IMR-90 (cell line): ENCODE results near the gene ALOXE3. TPM values are rescaled to one million over a fixed set of nuclear protein-coding genes. Genes with fewer than 3 reads are reported as not detected.

Experiments used
- ATAC-seq: fragments of 200-7000 bp; cut with Tn5 transposase; 2 replicates; pipeline ENCODE4 v1.9.1; 2020; ENCODE audit warnings: low read depth, mild to moderate bottlenecking, moderate library complexity
- BruUV-seq: library from RNA; stranded (reverse); fragments of 400-500 nt; replicated peaks from 2 replicates; lab custom pipeline; 2021; lab: Mats Ljungman, UMichigan
- CTCF ChIA-PET: fragments of 300-600 bp; formaldehyde crosslinking; extraction: SDS; loops from one replicate; lab custom pipeline; 2021; ENCODE audit warnings: antibody characterized with exemption; lab: Yijun Ruan, JAX
- POLR2A ChIA-PET: fragments of 300-600 bp; sonication (Branson Sonifier 250); formaldehyde crosslinking; loops from one replicate; lab custom pipeline; 2022; ENCODE audit warnings: antibody characterized with exemption; ENCODE audit not compliant: unreplicated experiment; lab: Charles Lee
- DNase-seq: peaks from one replicate; pipeline ENCODE4 v3.0.0; 2013
- H2AFZ ChIP-seq: replicated peaks from 2 replicates; pipeline ENCODE3; 2013; ENCODE audit warnings: low read length, mild to moderate bottlenecking; ENCODE audit not compliant: poor library complexity
- H2AK5ac ChIP-seq: 2 replicates; pipeline ENCODE4 v1.6.1; 2013; ENCODE audit warnings: low read depth, low read length, inconsistent platforms
- H2AK9ac ChIP-seq: replicated peaks from 2 replicates; pipeline ENCODE3; 2013; ENCODE audit warnings: mild to moderate bottlenecking, low read depth, low read length, moderate library complexity; ENCODE audit not compliant: poor library complexity
- H2BK120ac ChIP-seq: 2 replicates; pipeline ENCODE4 v1.6.1; 2013; ENCODE audit warnings: low read depth, low read length, inconsistent platforms
- H2BK15ac ChIP-seq: 3 replicates; pipeline ENCODE4 v1.6.1; 2013; ENCODE audit warnings: low read depth, low read length, inconsistent platforms
- H2BK20ac ChIP-seq: 2 replicates; pipeline ENCODE4 v1.6.1; 2013; ENCODE audit warnings: low read depth, mild to moderate bottlenecking, inconsistent platforms, low read length, moderate library complexity
- H2BK5ac ChIP-seq: 2 replicates; pipeline ENCODE4 v1.6.1; 2013; ENCODE audit warnings: mild to moderate bottlenecking, low read depth, low read length, inconsistent platforms; ENCODE audit not compliant: poor library complexity, severe bottlenecking
- H3K14ac ChIP-seq: replicated peaks from 2 replicates; pipeline ENCODE4 v1.6.1; 2013; ENCODE audit warnings: low read depth, low read length, inconsistent platforms
- H3K18ac ChIP-seq: 2 replicates; pipeline ENCODE4 v1.6.1; 2013; ENCODE audit warnings: low read depth, low read length, control low read depth
- H3K23ac ChIP-seq: 2 replicates; pipeline ENCODE4 v1.6.1; 2013; ENCODE audit warnings: low read depth, low read length, inconsistent platforms
- H3K27ac ChIP-seq: 2 replicates; pipeline ENCODE4 v1.5.1; 2013; ENCODE audit warnings: mild to moderate bottlenecking, control low read depth, low read length; ENCODE audit not compliant: insufficient read depth
- H3K27me3 ChIP-seq: 2 replicates; pipeline ENCODE4 v1.6.1; 2013; ENCODE audit warnings: low read length; ENCODE audit not compliant: control insufficient read depth, insufficient read depth
- H3K36me3 ChIP-seq: 2 replicates; pipeline ENCODE4 v1.6.1; 2013; ENCODE audit warnings: low read length, mixed read lengths; ENCODE audit not compliant: control insufficient read depth, insufficient read depth
- H3K4ac ChIP-seq: 2 replicates; pipeline ENCODE4 v1.6.1; 2013; ENCODE audit warnings: low read depth, low read length, inconsistent platforms
- H3K4me1 ChIP-seq: 2 replicates; pipeline ENCODE4 v1.6.1; 2013; ENCODE audit warnings: low read length, mixed read lengths; ENCODE audit not compliant: control insufficient read depth, insufficient read depth
- H3K4me2 ChIP-seq: 2 replicates; pipeline ENCODE4 v1.6.1; 2013; ENCODE audit warnings: low read depth, mild to moderate bottlenecking, control low read depth, low read length, moderate library complexity
- H3K4me3 ChIP-seq: 2 replicates; pipeline ENCODE4 v1.5.1; 2013; ENCODE audit warnings: low read depth, mild to moderate bottlenecking, control low read depth, low read length, moderate library complexity; ENCODE audit not compliant: insufficient read depth
- H3K56ac ChIP-seq: 2 replicates; pipeline ENCODE4 v1.6.1; 2013; ENCODE audit warnings: low read length, inconsistent platforms; ENCODE audit not compliant: insufficient read depth; ENCODE audit errors: extremely low read depth
- H3K79me1 ChIP-seq, 2 experiments: 2 replicates each; pipeline ENCODE4 v1.6.1; 2013; ENCODE audit warnings: low read length in 2 of 2, inconsistent platforms in 1 of 2, low read depth in 1 of 2
- H3K9ac ChIP-seq: 2 replicates; pipeline ENCODE4 v1.6.1; 2013; ENCODE audit warnings: low read depth, low read length, control low read depth
- H3K9me1 ChIP-seq: 2 replicates; pipeline ENCODE4 v1.6.1; 2013; ENCODE audit warnings: low read length, inconsistent platforms; ENCODE audit not compliant: insufficient read depth
- H3K9me3 ChIP-seq: 2 replicates; pipeline ENCODE4 v1.6.1; 2013; ENCODE audit warnings: low read length; ENCODE audit not compliant: control insufficient read depth, insufficient read depth
- H4K20me1 ChIP-seq: 2 replicates; pipeline ENCODE4 v1.6.1; 2013; ENCODE audit warnings: low read length, inconsistent platforms; ENCODE audit not compliant: insufficient read depth
- H4K5ac ChIP-seq: 2 replicates; pipeline ENCODE4 v1.6.1; 2013; ENCODE audit warnings: mild to moderate bottlenecking, low read depth, low read length, control low read depth
- H4K8ac ChIP-seq, 2 experiments: 2 replicates each; pipeline ENCODE4 v1.6.1; 2013; ENCODE audit warnings: low read depth in 2 of 2, low read length in 2 of 2, control low read depth in 1 of 2, inconsistent platforms in 1 of 2
- H4K91ac ChIP-seq: 2 replicates; pipeline ENCODE4 v1.6.1; 2013; ENCODE audit warnings: low read depth, low read length, inconsistent platforms; ENCODE audit not compliant: insufficient read depth
- BHLHE40 ChIP-seq: fragments of 150-350 bp; IDR thresholded peaks from 2 replicates; pipeline ENCODE4 v1.6.1; 2016; ENCODE audit warnings: mild to moderate bottlenecking, low read depth, low read length
- CEBPB ChIP-seq: IDR thresholded peaks from 2 replicates; pipeline ENCODE4 v1.6.1; 2012; ENCODE audit warnings: low read depth, low read length, improper control_type of control experiment
- CHD1 ChIP-seq: IDR thresholded peaks from 2 replicates; pipeline ENCODE4 v1.6.1; 2012; ENCODE audit warnings: low read depth, low read length, improper control_type of control experiment
- FOS ChIP-seq: fragments of 150-350 bp; IDR thresholded peaks from 2 replicates; pipeline ENCODE4 v1.6.1; 2016; ENCODE audit warnings: low read depth, low read length
- MAFK ChIP-seq: IDR thresholded peaks from 2 replicates; pipeline ENCODE4 v1.6.1; 2012; ENCODE audit warnings: low read depth, low read length, improper control_type of control experiment
- MAZ ChIP-seq: IDR thresholded peaks from 2 replicates; pipeline ENCODE4 v1.6.1; 2012; ENCODE audit warnings: low read depth, mild to moderate bottlenecking, low read length, improper control_type of control experiment, moderate library complexity, borderline replicate concordance
- MXI1 ChIP-seq: IDR thresholded peaks from 2 replicates; pipeline ENCODE4 v1.6.1; 2012; ENCODE audit warnings: low read depth, mild to moderate bottlenecking, low read length, moderate library complexity, borderline replicate concordance
- NFE2L2 ChIP-seq: fragments of 150-350 bp; IDR thresholded peaks from 2 replicates; pipeline ENCODE4 v1.6.1; 2016; ENCODE audit warnings: low read depth, mild to moderate bottlenecking, low read length
- POLR2A ChIP-seq: IDR thresholded peaks from 2 replicates; pipeline ENCODE4 v1.6.1; 2012; ENCODE audit warnings: mild to moderate bottlenecking, low read depth, low read length
- RAD21 ChIP-seq: IDR thresholded peaks from 2 replicates; pipeline ENCODE4 v1.6.1; 2012; ENCODE audit warnings: low read length, improper control_type of control experiment
- RCOR1 ChIP-seq: IDR thresholded peaks from 2 replicates; pipeline ENCODE4 v1.6.1; 2012; ENCODE audit warnings: mild to moderate bottlenecking, low read length, improper control_type of control experiment; ENCODE audit not compliant: insufficient replicate concordance
- RFX5 ChIP-seq: IDR thresholded peaks from 2 replicates; pipeline ENCODE4 v1.8.0; 2012; ENCODE audit warnings: low read depth, mild to moderate bottlenecking, low read length, moderate library complexity
- SMC3 ChIP-seq: fragments of 150-350 bp; IDR thresholded peaks from 2 replicates; pipeline ENCODE4 v1.6.1; 2016; ENCODE audit warnings: low read depth, mild to moderate bottlenecking, antibody characterized with exemption, low read length, moderate library complexity
- WGBS, 2 experiments: methylation state at CpG; one replicate each; pipeline versions ENCODE4 v1.1.5 to v1.1.7; 2013; ENCODE audit warnings: missing lambda C conversion rate in 2 of 2; ENCODE audit not compliant: insufficient read length in 1 of 2; ENCODE audit errors: extremely low coverage in 2 of 2; 5-methylcytosine and 5-hydroxymethylcytosine counted together
- dilution Hi-C: fragments of 300-500 bp; cut with HindIII; formaldehyde crosslinking; loops from one replicate; pipeline ENCODE4 v1.14.3; 2018; ENCODE audit warnings: low sequenced_read_pairs; ENCODE audit not compliant: unreplicated experiment
- in situ Hi-C: fragments of 300-500 bp; cut with MboI; formaldehyde crosslinking; loops from 3 replicates; pipeline ENCODE4 v1.14.3; 2019; ENCODE audit warnings: low sequenced_read_pairs, inconsistent platforms, mixed read lengths
- intact Hi-C: fragments of 100-400 bp; cut with micrococcal nuclease; formaldehyde crosslinking; loops from 2 replicates; pipeline ENCODE4 v1.10.0; 2022
- polyA plus RNA-seq, 3 experiments: library from polyadenylated mRNA; depleted of rRNA; stranded (reverse); fragments of >200 nt; gene quantifications; 2 replicates each; pipeline ENCODE4 v1.2.3, GENCODE V29; 2012; ENCODE audit warnings: low replicate concordance in 1 of 3
- total RNA-seq: library from RNA; depleted of rRNA; stranded (reverse); fragments of >200 nt; gene quantifications from 2 replicates; pipeline ENCODE4 v1.2.3, GENCODE V29; 2012
- TF ChIP-seq, protein P1 (sequence below): conservative IDR thresholded peaks from 2 replicates; pipeline ENCODE4 v1.5.1; 2012; ENCODE audit warnings: mild to moderate bottlenecking, low read depth, low read length, improper control_type of control experiment
- TF ChIP-seq, protein P2 (sequence below): fragments of 150-350 bp; IDR thresholded peaks from 2 replicates; pipeline ENCODE4 v1.6.1; 2016; ENCODE audit warnings: low read depth, mild to moderate bottlenecking, low read length, moderate library complexity, borderline replicate concordance
- TF ChIP-seq, protein P3 (sequence below): fragments of 150-350 bp; IDR thresholded peaks from 2 replicates; pipeline ENCODE4 v1.6.1; 2017; ENCODE audit warnings: mild to moderate bottlenecking, antibody characterized with exemption, low read length, low read depth

The ALOXE3 gene
- total and polyA plus RNA-seq, 2 of the 4 experiments (the other 2 are of a cell fraction), result under 0.01 to 0.26 TPM

DNA sequence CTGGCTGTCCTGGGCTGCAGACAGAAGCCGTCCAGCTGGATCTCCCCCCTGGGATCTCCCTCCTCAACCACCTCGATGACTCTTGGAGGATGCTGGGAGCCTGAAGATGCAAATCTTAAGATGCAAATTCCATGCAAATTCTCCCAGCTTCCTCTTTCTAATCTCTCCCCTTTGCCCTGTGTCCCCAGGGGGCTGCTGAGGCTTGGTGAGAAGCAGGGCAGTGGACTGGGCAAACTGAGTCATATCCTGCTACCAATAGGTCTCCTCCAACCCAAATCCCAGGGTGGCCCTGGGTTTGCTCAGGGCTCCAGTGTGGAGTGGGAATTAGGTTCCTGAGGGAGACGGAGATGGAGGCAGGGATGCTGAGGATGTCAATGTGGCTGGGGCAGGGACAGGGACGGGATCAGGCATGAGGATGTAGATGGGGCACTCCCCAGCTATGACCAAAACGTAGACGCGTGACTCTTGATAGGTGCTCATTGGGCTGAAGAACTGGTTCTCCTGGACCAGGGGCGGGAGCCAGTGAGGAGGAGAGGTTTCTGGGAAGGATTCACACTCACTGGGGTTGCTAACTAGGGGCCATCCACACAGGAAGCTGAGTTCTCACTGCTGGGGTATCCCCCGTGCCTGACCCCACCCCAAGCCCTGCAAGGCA, 27.2 kb downstream of the ALOXE3 start:
- ATAC-seq, result no peak
- in situ Hi-C loops, result loop anchor here (25.0 kb wide), 2 partner anchors 221 to 671 kb away; partner anchors contain the start of genes ARHGEF15 and SPDYE4

More for the DNA sequence above, 27.2 kb downstream of the ALOXE3 start:
- H3K14ac ChIP-seq, result no peak overlapping the region
- no peaks in the 10 kb centered on the region for H3K9me1 ChIP-seq
- CTCF ChIA-PET, result no interaction called here
- H3K9ac ChIP-seq, result no peak overlapping the region
- no peak overlapping the region for H2BK15ac ChIP-seq
- no peak overlapping the region for H3K4me3 ChIP-seq
- no peaks in the 10 kb centered on the region for H3K9me3 ChIP-seq
- H3K4ac ChIP-seq, result no peak overlapping the region
- no peak overlapping the region for H2BK20ac ChIP-seq
- TF ChIP-seq MAFK (no peak), CEBPB (no peak), RFX5 (no peak), POLR2A (no peak), MAZ (no peak), MXI1 (no peak), SMC3 (no peak), FOS (no peak), RCOR1 (no peak), RAD21 (no peak), NFE2L2 (no peak), BHLHE40 (no peak), CHD1 (no peak)
- TF ChIP-seq, protein P1, sequence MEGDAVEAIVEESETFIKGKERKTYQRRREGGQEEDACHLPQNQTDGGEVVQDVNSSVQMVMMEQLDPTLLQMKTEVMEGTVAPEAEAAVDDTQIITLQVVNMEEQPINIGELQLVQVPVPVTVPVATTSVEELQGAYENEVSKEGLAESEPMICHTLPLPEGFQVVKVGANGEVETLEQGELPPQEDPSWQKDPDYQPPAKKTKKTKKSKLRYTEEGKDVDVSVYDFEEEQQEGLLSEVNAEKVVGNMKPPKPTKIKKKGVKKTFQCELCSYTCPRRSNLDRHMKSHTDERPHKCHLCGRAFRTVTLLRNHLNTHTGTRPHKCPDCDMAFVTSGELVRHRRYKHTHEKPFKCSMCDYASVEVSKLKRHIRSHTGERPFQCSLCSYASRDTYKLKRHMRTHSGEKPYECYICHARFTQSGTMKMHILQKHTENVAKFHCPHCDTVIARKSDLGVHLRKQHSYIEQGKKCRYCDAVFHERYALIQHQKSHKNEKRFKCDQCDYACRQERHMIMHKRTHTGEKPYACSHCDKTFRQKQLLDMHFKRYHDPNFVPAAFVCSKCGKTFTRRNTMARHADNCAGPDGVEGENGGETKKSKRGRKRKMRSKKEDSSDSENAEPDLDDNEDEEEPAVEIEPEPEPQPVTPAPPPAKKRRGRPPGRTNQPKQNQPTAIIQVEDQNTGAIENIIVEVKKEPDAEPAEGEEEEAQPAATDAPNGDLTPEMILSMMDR, result no peak
- TF ChIP-seq, protein P2, sequence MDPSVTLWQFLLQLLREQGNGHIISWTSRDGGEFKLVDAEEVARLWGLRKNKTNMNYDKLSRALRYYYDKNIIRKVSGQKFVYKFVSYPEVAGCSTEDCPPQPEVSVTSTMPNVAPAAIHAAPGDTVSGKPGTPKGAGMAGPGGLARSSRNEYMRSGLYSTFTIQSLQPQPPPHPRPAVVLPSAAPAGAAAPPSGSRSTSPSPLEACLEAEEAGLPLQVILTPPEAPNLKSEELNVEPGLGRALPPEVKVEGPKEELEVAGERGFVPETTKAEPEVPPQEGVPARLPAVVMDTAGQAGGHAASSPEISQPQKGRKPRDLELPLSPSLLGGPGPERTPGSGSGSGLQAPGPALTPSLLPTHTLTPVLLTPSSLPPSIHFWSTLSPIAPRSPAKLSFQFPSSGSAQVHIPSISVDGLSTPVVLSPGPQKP, result no peak
- TF ChIP-seq, protein P3, sequence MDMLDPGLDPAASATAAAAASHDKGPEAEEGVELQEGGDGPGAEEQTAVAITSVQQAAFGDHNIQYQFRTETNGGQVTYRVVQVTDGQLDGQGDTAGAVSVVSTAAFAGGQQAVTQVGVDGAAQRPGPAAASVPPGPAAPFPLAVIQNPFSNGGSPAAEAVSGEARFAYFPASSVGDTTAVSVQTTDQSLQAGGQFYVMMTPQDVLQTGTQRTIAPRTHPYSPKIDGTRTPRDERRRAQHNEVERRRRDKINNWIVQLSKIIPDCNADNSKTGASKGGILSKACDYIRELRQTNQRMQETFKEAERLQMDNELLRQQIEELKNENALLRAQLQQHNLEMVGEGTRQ, result no peak
- no peak overlapping the region for H4K8ac ChIP-seq
- no peak for DNase-seq
- no peaks in the 10 kb centered on the region for H3K4me1 ChIP-seq
- no peak overlapping the region for H4K91ac ChIP-seq
- no peaks in the 10 kb centered on the region for H3K36me3 ChIP-seq
- H2BK5ac ChIP-seq, result no peak overlapping the region
- H3K18ac ChIP-seq, result no peak overlapping the region
- H3K56ac ChIP-seq, result no peak overlapping the region
- H3K79me1 ChIP-seq, result no peaks in the 10 kb centered on the region
- peaks cover 78% of the 10 kb centered on the region for H3K27me3 ChIP-seq
- no peak overlapping the region for H3K23ac ChIP-seq
- dilution Hi-C loops, result no loop called here
- no peak overlapping the region for H4K5ac ChIP-seq
- BruUV-seq, result no TSS peak
- no peaks in the 10 kb centered on the region for H4K20me1 ChIP-seq
- intact Hi-C loops, result no loop called here
- no peak overlapping the region for H3K27ac ChIP-seq
- 0% methylated on average over 1 of the region's 9 CpGs; no CpG with 5 or more reads in 1 of the 2 experiments for WGBS, 2 experiments
- no peak overlapping the region for H2AK5ac ChIP-seq
- no peak overlapping the region for H3K4me2 ChIP-seq
- POLR2A ChIA-PET, result no interaction called here
- H2AFZ ChIP-seq, result no peak overlapping the region
- peak overlapping the region; percentile 61 for H2AK9ac ChIP-seq
- no peak overlapping the region for H2BK120ac ChIP-seq
